GM12891 (cell line): ENCODE measurements around the gene FCAMR.

Source experiments
- DNase-seq: peaks from one replicate; pipeline ENCODE4 v3.0.0; 2011; ENCODE audit warnings: low spot score; ENCODE audit not compliant: insufficient read length
- FAIRE-seq: peaks from 2 replicates; lab custom pipeline; 2011; peaks lifted over from hg19 to GRCh38; lab: Jason Lieb, UNC
- PAX5 ChIP-seq: IDR thresholded peaks from 2 replicates; pipeline ENCODE4 v1.6.1; 2011; ENCODE audit warnings: low read length, moderate library complexity, mild to moderate bottlenecking; ENCODE audit not compliant: insufficient read depth, severe bottlenecking
- POLR2A ChIP-seq: IDR thresholded peaks from 2 replicates; pipeline ENCODE4 v1.6.1; 2011; ENCODE audit warnings: low read depth, low read length, control low read depth
- POLR2AphosphoS5 ChIP-seq: IDR thresholded peaks from 2 replicates; pipeline ENCODE4 v1.6.1; 2011; ENCODE audit warnings: low read depth, low read length, control low read depth
- POU2F2 ChIP-seq: IDR thresholded peaks from 2 replicates; pipeline ENCODE4 v1.6.1; 2011; ENCODE audit warnings: low read depth, mild to moderate bottlenecking, control low read depth, low read length, moderate library complexity
- SPI1 ChIP-seq: IDR thresholded peaks from 2 replicates; pipeline ENCODE4 v1.6.1; 2011; ENCODE audit warnings: low read depth, low read length, control low read depth
- TAF1 ChIP-seq: IDR thresholded peaks from 2 replicates; pipeline ENCODE4 v1.6.1; 2011; ENCODE audit warnings: low read depth, low read length, control low read depth

FCAMR gene

GRCh38 chr1:206974140-206974539, 3.9 kb upstream of the FCAMR start:
- no peak for FAIRE-seq
- TF ChIP-seq POLR2A (no peak), PAX5 (no peak), POU2F2 (no peak), SPI1 (no peak), POLR2AphosphoS5 (no peak)

GRCh38 chr1:206972728-206973127, 2.5 kb upstream of the FCAMR start:
- FAIRE-seq (no peak), DNase-seq (no peak)
- TF ChIP-seq POLR2A: no peak
- TF ChIP-seq POLR2AphosphoS5: no peak
- no peak for TF ChIP-seq PAX5
- no peak for TF ChIP-seq SPI1
- TF ChIP-seq TAF1: no peak
- TF ChIP-seq POU2F2: no peak

More at GRCh38 chr1:206974140-206974539, 3.9 kb upstream of the FCAMR start:
- no peak for DNase-seq

GRCh38 chr1:206971029-206971655, 882 bp upstream of the FCAMR start:
- TF ChIP-seq SPI1: peak; percentile 94
- no peak for TF ChIP-seq POLR2A
- DNase-seq (no peak), FAIRE-seq (peak; percentile 76)

- no peak for TF ChIP-seq POLR2A
- no peak for TF ChIP-seq TAF1
- TF ChIP-seq POU2F2: no peak
- TF ChIP-seq POLR2AphosphoS5: no peak
- no peak for TF ChIP-seq SPI1
- TF ChIP-seq PAX5: no peak
- FAIRE-seq: no peak
Observed at GRCh38 chr1:206969090-206969489, 1.2 kb downstream of the FCAMR start.

GRCh38 chr1:206967096-206967849, 3.0 kb downstream of the FCAMR start:
- FAIRE-seq: peak; percentile 83
- TF ChIP-seq SPI1 (peak; percentile 93), POLR2AphosphoS5 (no peak)
- DNase-seq: no peak

More at GRCh38 chr1:206969090-206969489, 1.2 kb downstream of the FCAMR start:
- no peak for DNase-seq

- TF ChIP-seq POU2F2: no peak
- no peak for FAIRE-seq
- no peak for DNase-seq
Observed at GRCh38 chr1:206965781-206966180, 4.5 kb downstream of the FCAMR start.

GRCh38 chr1:206963740-206964139, 6.5 kb downstream of the FCAMR start:
- TF ChIP-seq POLR2AphosphoS5 (no peak), SPI1 (no peak), TAF1 (no peak), POU2F2 (no peak), POLR2A (no peak), PAX5 (no peak)
- FAIRE-seq (no peak), DNase-seq (no peak)

GRCh38 chr1:206963119-206963712, 7.0 kb downstream of the FCAMR start:
- no peak for DNase-seq
- TF ChIP-seq TAF1 (no peak), SPI1 (no peak), POU2F2 (no peak), POLR2AphosphoS5 (no peak), POLR2A (no peak), PAX5 (no peak)
- no peak for FAIRE-seq

- TF ChIP-seq PAX5 (no peak), SPI1 (peak; percentile 60), POLR2AphosphoS5 (no peak)
- FAIRE-seq: no peak
- no peak for DNase-seq
Observed at GRCh38 chr1:206962272-206962671, 8.0 kb downstream of the FCAMR start.

GRCh38 chr1:206961668-206962067, 8.6 kb downstream of the FCAMR start:
- DNase-seq: no peak
- TF ChIP-seq PAX5 (no peak), POLR2A (no peak), TAF1 (no peak), SPI1 (no peak), POU2F2 (no peak), POLR2AphosphoS5 (no peak)
- no peak for FAIRE-seq

- DNase-seq: no peak
Observed at GRCh38 chr1:206960676-206961386, 9.4 kb downstream of the FCAMR start.

More at GRCh38 chr1:206960676-206961386, 9.4 kb downstream of the FCAMR start:
- TF ChIP-seq POLR2A (no peak), POU2F2 (no peak), POLR2AphosphoS5 (no peak), SPI1 (no peak)
- FAIRE-seq: no peak
